Lower leg skin (tissue), 4 donors: ENCODE results near the gene ATG5. TPM values are rescaled to one million over a fixed set of nuclear protein-coding genes. Genes with fewer than 3 reads are reported as not detected.

ENCODE experiments used
- DNase-seq, 2 donors: peaks; one replicate each; pipeline ENCODE4 v3.0.0-alpha.2; 2019; ENCODE audit warnings: low spot score in 2 of 2
- H3K4me3 ChIP-seq: fragments of 200-600 bp; sonication (generic); 2 replicates; pipeline ENCODE4 v1.5.1; 2017; ENCODE audit warnings: mild to moderate bottlenecking, low read depth; ENCODE audit not compliant: poor library complexity, severe bottlenecking
- CTCF ChIP-seq, 3 donors: fragments of 450-650 bp; IDR thresholded peaks; one replicate each; pipeline ENCODE4 v1.5.1; 2016; ENCODE audit warnings: antibody characterized with exemption in 3 of 3, mild to moderate bottlenecking in 3 of 3, moderate library complexity in 2 of 3
- POLR2A ChIP-seq, 2 donors: fragments of 450-650 bp; IDR thresholded peaks; one replicate each; pipeline ENCODE4 v1.6.1; 2016 to 2017; ENCODE audit warnings: antibody characterized with exemption in 2 of 2, mild to moderate bottlenecking in 1 of 2, moderate library complexity in 1 of 2
- WGBS, 2 donors: methylation state at CpG; one replicate each; pipeline ENCODE4 v1.1.5; 2018; 5-methylcytosine and 5-hydroxymethylcytosine counted together
- intact Hi-C: fragments of 100-400 bp; cut with DNase I; formaldehyde crosslinking; loops from one replicate; pipeline ENCODE4 v1.15.0; 2023; ENCODE audit warnings: low total_unique reads
- total RNA-seq, 4 donors: library from RNA; depleted of rRNA; stranded (reverse); fragments of >200 nt; gene quantifications; one replicate each; pipeline ENCODE4 v1.1.0, GENCODE V29; 2016

The ATG5 gene
- total RNA-seq, 4 donors from 2014 or later = 15.5 to 19.4 (median 16.7) TPM

GRCh38 chr6:106287215-106287614, 38.3 kb downstream of the ATG5 start:
- WGBS, 2 donors = 46 to 70% methylated on average over 1 of the region's 1 CpG
- H3K4me3 ChIP-seq = no peak overlapping the region
- TF ChIP-seq CTCF (IDR thresholded peaks at IDR 0.05) (no peak), POLR2A (IDR thresholded peaks at IDR 0.05) (no peak)
- no peak for DNase-seq
- intact Hi-C loops = no loop called here

DNA sequence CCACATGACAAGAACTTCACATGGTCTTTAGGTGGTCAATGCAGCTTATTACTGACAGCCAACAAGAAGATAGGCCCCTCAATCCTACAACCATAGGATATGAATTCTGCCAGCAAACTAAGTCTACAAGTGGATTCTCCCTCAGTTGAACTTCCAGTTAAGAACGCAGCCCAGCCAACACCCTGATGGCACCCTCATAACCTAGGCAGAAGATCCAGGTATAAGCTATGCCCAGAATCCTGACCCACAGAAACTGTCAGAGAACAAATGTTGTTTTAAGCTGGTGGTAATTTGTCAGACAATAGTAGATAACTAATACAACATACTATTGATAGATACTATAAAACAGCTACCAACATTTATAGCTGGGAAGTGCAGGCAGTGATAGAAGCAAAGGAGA, 38.8 kb downstream of the ATG5 start:
- WGBS, 2 donors = 91 to 94% methylated on average over 1 of the region's 1 CpG
- no peak overlapping the region for H3K4me3 ChIP-seq
- no peak for TF ChIP-seq CTCF (IDR thresholded peaks at IDR 0.05)
- no peak for TF ChIP-seq POLR2A (IDR thresholded peaks at IDR 0.05)
- DNase-seq = no peak
- intact Hi-C loops = no loop called here

- no peak for TF ChIP-seq CTCF (IDR thresholded peaks at IDR 0.05)
- no peak for TF ChIP-seq POLR2A (IDR thresholded peaks at IDR 0.05)
- intact Hi-C loops = no loop called here
- H3K4me3 ChIP-seq = no peak overlapping the region
- 93% methylated on average over 10 of the region's 10 CpGs for WGBS, 2 donors
- DNase-seq = no peak
These were observed 42.1 kb downstream of the ATG5 start for GRCh38 chr6:106283481-106283880.

DNA sequence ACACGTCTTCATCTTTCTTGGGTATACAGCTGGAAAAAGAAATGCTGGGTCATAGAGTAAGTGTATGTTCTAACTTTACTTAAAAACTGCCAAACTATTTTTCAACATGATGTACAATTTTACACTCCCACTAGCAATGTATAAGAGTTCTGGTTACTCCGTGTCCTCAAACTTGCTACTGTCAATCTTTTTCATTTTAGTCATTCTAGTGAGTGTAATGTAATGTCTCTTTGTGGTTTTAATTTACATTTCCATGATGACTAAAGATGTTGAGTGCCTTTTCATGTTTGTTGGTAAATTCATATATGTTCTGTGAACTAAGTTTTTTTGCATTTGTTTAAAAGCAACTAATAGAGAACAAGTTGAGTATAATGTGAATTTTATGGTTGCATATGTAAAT, 43.9 kb downstream of the ATG5 start:
- DNase-seq = no peak
- no peak overlapping the region for H3K4me3 ChIP-seq
- intact Hi-C loops = no loop called here
- WGBS, 2 donors = 75 to 80% methylated on average over 2 of the region's 2 CpGs
- TF ChIP-seq CTCF (IDR thresholded peaks at IDR 0.05) (no peak), POLR2A (IDR thresholded peaks at IDR 0.05) (no peak)

DNA sequence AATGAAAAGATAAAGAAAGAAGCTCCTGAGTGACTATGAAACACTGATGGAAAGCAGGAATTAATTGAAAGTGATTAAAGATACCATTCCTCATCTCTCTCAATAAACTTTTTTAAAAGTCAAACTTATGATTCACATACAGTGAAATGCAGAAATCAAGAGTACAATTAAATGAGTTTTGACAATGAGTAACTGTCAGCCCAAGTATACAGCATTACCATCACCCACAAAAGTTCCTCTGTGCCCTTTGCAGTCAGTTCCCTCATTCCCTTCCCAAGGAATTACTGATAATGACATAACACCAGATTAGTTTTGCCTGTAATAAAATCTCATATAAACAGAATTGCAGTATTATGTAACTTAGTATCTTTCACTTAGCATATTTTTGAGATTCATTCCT, 44.5 kb downstream of the ATG5 start:
- intact Hi-C loops = no loop called here
- no peak for DNase-seq
- no peak overlapping the region for H3K4me3 ChIP-seq
- no peak for TF ChIP-seq CTCF (IDR thresholded peaks at IDR 0.05)
- TF ChIP-seq POLR2A (IDR thresholded peaks at IDR 0.05) = no peak

DNA sequence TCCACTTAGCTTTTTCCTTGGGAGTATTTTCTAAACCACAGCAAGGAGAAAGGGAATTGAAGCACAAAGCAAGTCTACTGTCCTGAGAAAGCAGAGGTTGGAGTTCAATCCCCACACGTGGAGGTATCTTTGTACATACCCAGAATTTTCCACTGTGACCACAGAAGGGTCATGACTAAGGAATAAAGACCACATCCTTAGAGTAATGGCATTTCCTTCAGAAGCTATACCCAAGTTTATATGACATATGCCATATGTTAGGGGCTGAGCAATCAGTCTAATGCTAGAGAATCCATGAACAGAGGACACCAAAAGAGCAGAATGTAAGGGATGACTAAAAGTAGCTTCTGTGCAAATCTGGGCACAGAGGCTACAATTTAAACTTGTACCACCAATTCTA, 46.4 kb downstream of the ATG5 start:
- TF ChIP-seq CTCF (IDR thresholded peaks at IDR 0.05) = no peak
- 65 to 71% methylated on average over 1 of the region's 1 CpG for WGBS, 2 donors
- intact Hi-C loops = no loop called here

More for the DNA sequence above, 46.4 kb downstream of the ATG5 start:
- DNase-seq = no peak
- no peak overlapping the region for H3K4me3 ChIP-seq
